Mesenchymal stem cell (in vitro differentiated cells and primary cell): ENCODE measurements around the gene MRTFA.
"Not testable (repeated sequence)": the region's sequence is repeated elsewhere in the genome, so short reads cannot be mapped to it uniquely, and the experiment has no call there.

Experiments used
- DNase-seq: peaks from one replicate; pipeline ENCODE4 v3.0.0-alpha.2; 2013
- H2AFZ ChIP-seq: one replicate; pipeline ENCODE4 v1.6.1; 2013; ENCODE audit warnings: low read depth, mild to moderate bottlenecking, control low read depth, inconsistent platforms, low read length, moderate library complexity
- H2AK5ac ChIP-seq: 2 replicates; pipeline ENCODE4 v1.6.1; 2013; ENCODE audit warnings: low read length, moderate library complexity, mild to moderate bottlenecking, inconsistent platforms; ENCODE audit not compliant: severe bottlenecking
- H2BK120ac ChIP-seq: one replicate; pipeline ENCODE4 v1.6.1; 2013; ENCODE audit warnings: low read depth, mild to moderate bottlenecking, inconsistent platforms, low read length, moderate library complexity
- H2BK12ac ChIP-seq, 2 experiments: one replicate each; pipeline ENCODE4 v1.6.1; 2013; ENCODE audit warnings: inconsistent platforms in 2 of 2, low read length in 2 of 2, mild to moderate bottlenecking in 2 of 2, moderate library complexity in 2 of 2, control low read depth in 1 of 2
- H2BK15ac ChIP-seq: one replicate; pipeline ENCODE4 v1.6.1; 2013; ENCODE audit warnings: mild to moderate bottlenecking, low read depth, inconsistent platforms; ENCODE audit not compliant: poor library complexity, severe bottlenecking
- H2BK5ac ChIP-seq: 2 replicates; pipeline ENCODE4 v1.6.1; 2013; ENCODE audit warnings: low read depth, mild to moderate bottlenecking, low read length, control low read depth, inconsistent platforms; ENCODE audit not compliant: poor library complexity, severe bottlenecking
- H3K14ac ChIP-seq, 2 experiments: one replicate each; pipeline ENCODE4 v1.6.1; 2013; ENCODE audit warnings: inconsistent platforms in 2 of 2, low read length in 2 of 2, control low read depth in 1 of 2, mild to moderate bottlenecking in 1 of 2, moderate library complexity in 1 of 2
- H3K18ac ChIP-seq, 2 experiments: one replicate each; pipeline ENCODE4 v1.6.1; 2013; ENCODE audit warnings: inconsistent platforms in 2 of 2, low read length in 2 of 2, control low read depth in 1 of 2, low read depth in 1 of 2, mild to moderate bottlenecking in 1 of 2
- H3K23ac ChIP-seq, 2 experiments: one replicate each; pipeline ENCODE4 v1.6.1; 2013; ENCODE audit warnings: inconsistent platforms in 2 of 2, low read length in 2 of 2, mild to moderate bottlenecking in 2 of 2, moderate library complexity in 2 of 2, control low read depth in 1 of 2
- H3K27ac ChIP-seq: 2 replicates; pipeline ENCODE4 v1.5.1; 2013; ENCODE audit warnings: mild to moderate bottlenecking, moderate library complexity, low read length, control low read depth, inconsistent platforms; ENCODE audit not compliant: poor library complexity, severe bottlenecking
- H3K27me3 ChIP-seq, 2 experiments: 2 replicates each; pipeline versions ENCODE4 v1.6.1 to v1.7.0; 2013; ENCODE audit warnings: low read length in 2 of 2, mild to moderate bottlenecking in 2 of 2, moderate library complexity in 2 of 2, control low read depth in 1 of 2, inconsistent platforms in 1 of 2; ENCODE audit not compliant: control insufficient read depth in 1 of 2, insufficient read depth in 1 of 2
- H3K36me3 ChIP-seq, 2 experiments: 2 replicates each; pipeline versions ENCODE4 v1.6.1 to v1.7.0; 2013; ENCODE audit warnings: low read length in 2 of 2, control low read depth in 1 of 2, inconsistent platforms in 1 of 2, low read depth in 1 of 2, mild to moderate bottlenecking in 1 of 2; ENCODE audit not compliant: insufficient read depth in 2 of 2, control insufficient read depth in 1 of 2
- H3K4ac ChIP-seq, 2 experiments: one replicate each; pipeline ENCODE4 v1.6.1; 2013; ENCODE audit warnings: inconsistent platforms in 2 of 2, low read length in 2 of 2, mild to moderate bottlenecking in 2 of 2, moderate library complexity in 2 of 2, control low read depth in 1 of 2, low read depth in 1 of 2
- H3K4me1 ChIP-seq: 2 replicates; pipeline ENCODE4 v1.6.1; 2013; ENCODE audit warnings: low read depth, low read length, control low read depth; ENCODE audit not compliant: control insufficient read depth, insufficient read depth
- H3K4me2 ChIP-seq: 2 replicates; pipeline ENCODE4 v1.6.1; 2013; ENCODE audit warnings: low read length, mild to moderate bottlenecking, inconsistent platforms; ENCODE audit not compliant: poor library complexity, severe bottlenecking
- H3K4me3 ChIP-seq, 2 experiments: 2 replicates each; pipeline versions ENCODE4 v1.5.1 to v1.7.0; 2013; ENCODE audit warnings: low read length in 2 of 2, mild to moderate bottlenecking in 2 of 2, control low read depth in 1 of 2, low read depth in 1 of 2; ENCODE audit not compliant: insufficient read depth in 1 of 2
- H3K79me1 ChIP-seq: replicated peaks from 2 replicates; pipeline ENCODE4 v1.6.1; 2013; ENCODE audit warnings: mild to moderate bottlenecking, control low read depth, low read length, inconsistent platforms; ENCODE audit not compliant: poor library complexity, severe bottlenecking
- H3K9ac ChIP-seq: 2 replicates; pipeline ENCODE4 v1.7.0; 2013; ENCODE audit warnings: mild to moderate bottlenecking, low read length, moderate library complexity
- H3K9me3 ChIP-seq: 2 replicates; pipeline ENCODE4 v1.7.0; 2013; ENCODE audit warnings: mild to moderate bottlenecking, low read length; ENCODE audit not compliant: control insufficient read depth
- H4K8ac ChIP-seq: one replicate; pipeline ENCODE4 v1.6.1; 2013; ENCODE audit warnings: inconsistent platforms, mild to moderate bottlenecking, low read length, moderate library complexity
- H4K91ac ChIP-seq: one replicate; pipeline ENCODE4 v1.6.1; 2013; ENCODE audit warnings: mild to moderate bottlenecking, low read length, inconsistent platforms
- WGBS: methylation state at CpG from one replicate; pipeline ENCODE4 v1.1.7; 2013; ENCODE audit warnings: mixed read lengths; 5-methylcytosine and 5-hydroxymethylcytosine counted together

MRTFA gene

GRCh38 chr22:40628354-40629042, 8.0 kb downstream of the MRTFA start:
- Histone ChIP-seq H3K9ac (peak overlapping the region; percentile 27), H3K23ac (no peak overlapping the region), H3K27me3 (no peaks in the 10 kb centered on the region), H2AK5ac (no peak overlapping the region), H3K4me3 (no peak overlapping the region), H3K4me2 (no peak overlapping the region), H2BK15ac (no peak overlapping the region), H3K18ac (no peak overlapping the region), H3K14ac (no peak overlapping the region), H3K4ac (no peak overlapping the region), H2AFZ (no peak overlapping the region), H2BK120ac (no peak overlapping the region), H3K36me3 (no peaks in the 10 kb centered on the region), H3K79me1 (peaks cover 2% of the 10 kb centered on the region), H4K91ac (no peak overlapping the region), H3K4me1 (peaks cover 8% of the 10 kb centered on the region), H2BK12ac (no peak overlapping the region), H4K8ac (no peak overlapping the region), H2BK5ac (no peak overlapping the region), H3K9me3 (no peaks in the 10 kb centered on the region), H3K27ac (no peak overlapping the region)
- peak; percentile 34 for DNase-seq
- 98% methylated on average over 3 of the region's 3 CpGs for WGBS

GRCh38 chr22:40627612-40628011, 8.9 kb downstream of the MRTFA start:
- H3K23ac ChIP-seq: no peak overlapping the region
- H3K4me2 ChIP-seq: no peak overlapping the region
- H3K9me3 ChIP-seq: peaks cover 2% of the 10 kb centered on the region
- H2BK120ac ChIP-seq: no peak overlapping the region
- H3K14ac ChIP-seq: no peak overlapping the region
- no peak overlapping the region for H3K4ac ChIP-seq
- H2BK5ac ChIP-seq: no peak overlapping the region
- no peak overlapping the region for H2BK15ac ChIP-seq
- H3K18ac ChIP-seq: no peak overlapping the region
- WGBS: 88% methylated on average over 5 of the region's 5 CpGs
- H4K8ac ChIP-seq: no peak overlapping the region
- H3K36me3 ChIP-seq: no peaks in the 10 kb centered on the region
- H4K91ac ChIP-seq: no peak overlapping the region
- no peak overlapping the region for H3K27ac ChIP-seq
- no peak overlapping the region for H3K9ac ChIP-seq
- no peak overlapping the region for H2AFZ ChIP-seq
- peaks cover 8% of the 10 kb centered on the region for H3K4me1 ChIP-seq
- no peak overlapping the region for H3K4me3 ChIP-seq
- H2BK12ac ChIP-seq: no peak overlapping the region
- no peak overlapping the region for H2AK5ac ChIP-seq
- H3K79me1 ChIP-seq: peaks cover 2% of the 10 kb centered on the region
- no peaks in the 10 kb centered on the region for H3K27me3 ChIP-seq
- no peak for DNase-seq

GRCh38 chr22:40626851-40627250, 9.7 kb downstream of the MRTFA start:
- Histone ChIP-seq H3K9ac (no peak overlapping the region), H2AK5ac (no peak overlapping the region), H3K14ac (no peak overlapping the region), H2BK12ac (no peak overlapping the region), H3K36me3 (no peaks in the 10 kb centered on the region), H3K4me1 (peaks cover 7% of the 10 kb centered on the region), H2BK15ac (no peak overlapping the region), H2AFZ (no peak overlapping the region), H2BK5ac (no peak overlapping the region), H3K4me2 (no peak overlapping the region), H3K79me1 (peaks cover 2% of the 10 kb centered on the region), H3K23ac (no peak overlapping the region), H4K91ac (no peak overlapping the region), H3K18ac (no peak overlapping the region), H2BK120ac (no peak overlapping the region), H3K27ac (no peak overlapping the region), H3K4me3 (no peak overlapping the region), H3K4ac (no peak overlapping the region), H3K27me3 (no peaks in the 10 kb centered on the region), H3K9me3 (peaks cover 5% of the 10 kb centered on the region), H4K8ac (no peak overlapping the region)
- no peak for DNase-seq
- WGBS: 100% methylated on average over 2 of the region's 2 CpGs

- WGBS: 100% methylated on average over 2 of the region's 3 CpGs
- H3K14ac ChIP-seq: not testable (repeated sequence)
Measured at GRCh38 chr22:40625794-40626193, 10.7 kb downstream of the MRTFA start.

More at GRCh38 chr22:40625794-40626193, 10.7 kb downstream of the MRTFA start:
- not testable (repeated sequence) for H3K23ac ChIP-seq, H3K4me3 ChIP-seq, H3K4ac ChIP-seq, H4K91ac ChIP-seq, H3K4me2 ChIP-seq, H3K27ac ChIP-seq, H3K9ac ChIP-seq, H2BK120ac ChIP-seq, H2AK5ac ChIP-seq, H3K18ac ChIP-seq, DNase-seq, H2BK12ac ChIP-seq, H2BK15ac ChIP-seq, H2AFZ ChIP-seq, H4K8ac ChIP-seq, H3K4me1 ChIP-seq, H3K27me3 ChIP-seq, H2BK5ac ChIP-seq, H3K36me3 ChIP-seq, H3K79me1 ChIP-seq
- peaks cover 16% of the 10 kb centered on the region for H3K9me3 ChIP-seq
